ENCODE data around the gene CUBN.

GRCh38 chr10:17134282-17134681 lies 4.7 kb upstream of the CUBN start:
- no peak for TF ChIP-seq CTCF (conservative IDR thresholded peaks at IDR 0.05; ENCODE audit: low read depth, low read length)
- no peak for TF ChIP-seq EZH2 (IDR thresholded peaks at IDR 0.05; ENCODE audit: low read length, unreplicated experiment)
